CD4-positive, alpha-beta memory T cell (primary cell): Measurements from ENCODE around the gene PPFIA1. TPM values are rescaled to one million over a fixed set of nuclear protein-coding genes. Genes with fewer than 3 reads are reported as not detected.

Experiments
- CTCF ChIA-PET: fragments of 350-600 bp; sonication (Branson Sonifier 250); formaldehyde crosslinking; loops from one replicate; lab custom pipeline; 2021; ENCODE audit warnings: inconsistent platforms; ENCODE audit not compliant: partially characterized antibody; lab: Charles Lee
- POLR2A ChIA-PET: fragments of 350-600 bp; sonication (Branson Sonifier 250); formaldehyde crosslinking; loops from one replicate; lab custom pipeline; 2021; ENCODE audit not compliant: partially characterized antibody; lab: Charles Lee
- DNase-seq, 5 donors: peaks; one replicate each; pipeline versions ENCODE4 v3.0.0 to v3.0.0-alpha.2; 2020 to 2022; ENCODE audit warnings: mixed read lengths in 1 of 5
- H3K27ac ChIP-seq: one replicate; pipeline ENCODE4 v1.7.0; 2013; ENCODE audit warnings: low read depth, low read length
- H3K27me3 ChIP-seq: 2 replicates; pipeline ENCODE4 v1.7.0; 2013; ENCODE audit warnings: mild to moderate bottlenecking, low read length, moderate library complexity; ENCODE audit not compliant: insufficient read depth
- H3K36me3 ChIP-seq: 2 replicates; pipeline ENCODE4 v1.7.0; 2013; ENCODE audit warnings: mild to moderate bottlenecking, low read length, moderate library complexity; ENCODE audit not compliant: insufficient read depth
- H3K4me1 ChIP-seq: 2 replicates; pipeline ENCODE4 v1.7.0; 2013; ENCODE audit warnings: mild to moderate bottlenecking, low read length, moderate library complexity; ENCODE audit not compliant: insufficient read depth
- H3K4me3 ChIP-seq, 2 donors: one replicate each; pipeline ENCODE4 v1.7.0; 2013; ENCODE audit warnings: low read length in 2 of 2, mild to moderate bottlenecking in 1 of 2
- H3K9me3 ChIP-seq, 2 donors: one replicate each; pipeline ENCODE4 v1.7.0; 2013; ENCODE audit warnings: low read length in 2 of 2, control low read depth in 1 of 2; ENCODE audit not compliant: control insufficient read depth in 1 of 2
- H3K27ac Mint-ChIP-seq, 7 donors: one replicate each; pipeline ENCODE4 v1.8.0; 2020 to 2021; ENCODE audit warnings: mixed read lengths in 7 of 7, mild to moderate bottlenecking in 6 of 7, inconsistent platforms in 3 of 7, moderate library complexity in 3 of 7
- H3K27me3 Mint-ChIP-seq, 2 donors: one replicate each; pipeline ENCODE4 v1.8.0; 2020 to 2021; ENCODE audit warnings: mixed read lengths in 2 of 2
- H3K36me3 Mint-ChIP-seq, 2 donors: one replicate each; pipeline ENCODE4 v1.8.0; 2020 to 2021; ENCODE audit warnings: mixed read lengths in 2 of 2, inconsistent platforms in 1 of 2, mild to moderate bottlenecking in 1 of 2
- H3K4me1 Mint-ChIP-seq, 4 donors: one replicate each; pipeline ENCODE4 v1.8.0; 2020 to 2021; ENCODE audit warnings: mixed read lengths in 4 of 4, mild to moderate bottlenecking in 1 of 4
- H3K4me3 Mint-ChIP-seq, 8 donors: one replicate each; pipeline ENCODE4 v1.8.0; 2020 to 2021; ENCODE audit warnings: mixed read lengths in 8 of 8, mild to moderate bottlenecking in 7 of 8, moderate library complexity in 6 of 8, inconsistent platforms in 3 of 8
- H3K9me3 Mint-ChIP-seq, 8 donors: one replicate each; pipeline ENCODE4 v1.8.0; 2020 to 2021; ENCODE audit warnings: mixed read lengths in 8 of 8, mild to moderate bottlenecking in 5 of 8, inconsistent platforms in 3 of 8, moderate library complexity in 1 of 8
- intact Hi-C: fragments of 100-400 bp; cut with micrococcal nuclease; formaldehyde crosslinking; loops from one replicate; pipeline ENCODE4 v1.15.1; 2023
- polyA plus RNA-seq, 2 donors: library from polyadenylated mRNA; unstranded; fragments of 300-500 nt; fragmentation: Illumina TruSeq; gene quantifications; one replicate each; pipeline ENCODE4 v1.2.3, GENCODE V29; 2021
- total RNA-seq, 2 experiments: library from RNA; stranded (reverse); gene quantifications; one replicate each; pipeline ENCODE4 v1.2.3, GENCODE V29; 2021

The PPFIA1 gene
- total and polyA plus RNA-seq, 4 experiments from 2014 or later, result 4.3 to 54.8 (median 35.8) TPM

DNA sequence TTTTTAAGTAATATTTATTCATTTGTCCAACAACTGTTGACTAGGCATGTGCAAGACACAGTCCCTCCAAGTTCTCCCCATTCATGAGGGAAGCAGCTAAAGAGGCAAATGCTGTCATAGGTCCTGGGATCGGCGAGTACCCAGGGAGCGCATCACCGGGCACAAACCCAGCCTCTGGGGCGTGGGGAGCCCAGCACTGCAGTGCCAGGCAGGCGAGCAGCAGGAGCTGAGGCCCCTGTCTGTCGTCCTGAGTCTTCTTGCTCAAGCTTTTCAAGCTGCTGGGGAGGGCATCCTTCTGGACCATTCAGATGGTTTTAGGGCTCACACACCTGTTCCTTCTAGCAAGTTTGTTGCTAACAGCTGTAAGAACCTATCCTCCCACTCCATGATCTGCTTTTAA, 62.1 kb downstream of the PPFIA1 start:
- no peaks in the 10 kb centered on the region for H3K9me3 Mint-ChIP-seq
- Histone ChIP-seq H3K36me3 (peaks cover 64% of the 10 kb centered on the region), H3K4me1 (no peaks in the 10 kb centered on the region), H3K9me3 (no peaks in the 10 kb centered on the region), H3K27ac (no peak overlapping the region), H3K4me3 (no peak overlapping the region), H3K27me3 (no peaks in the 10 kb centered on the region)
- no peaks in the 10 kb centered on the region for H3K27me3 Mint-ChIP-seq
- no peak overlapping the region for H3K27ac Mint-ChIP-seq
- ChIA-PET POLR2A (no interaction called here), CTCF (no interaction called here)
- no peaks in the 10 kb centered on the region for H3K4me1 Mint-ChIP-seq
- peaks cover 70 to 77% of the 10 kb centered on the region in 2 donors for H3K36me3 Mint-ChIP-seq
- intact Hi-C loops, result no loop called here
- H3K4me3 Mint-ChIP-seq, result no peak overlapping the region
- DNase-seq, result no peak

DNA sequence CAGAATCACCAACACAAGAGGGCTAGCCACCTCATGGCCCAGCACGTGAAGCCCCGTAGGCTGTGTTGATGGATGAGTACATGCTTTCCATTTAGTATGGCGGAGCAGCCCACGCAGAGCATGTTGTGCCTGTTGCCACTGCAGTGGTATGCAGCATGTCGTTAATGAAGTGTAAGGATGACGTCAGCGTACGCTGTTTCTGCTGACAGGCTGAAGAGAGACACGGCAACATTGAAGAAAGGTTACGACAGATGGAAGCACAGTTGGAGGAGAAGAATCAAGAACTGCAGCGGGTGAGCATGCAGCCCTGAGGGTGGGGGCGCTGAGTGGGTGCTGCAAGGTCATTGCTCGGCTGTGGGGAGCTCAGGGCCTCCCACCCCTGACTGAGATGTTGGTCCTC, 62.8 kb downstream of the PPFIA1 start:
- intact Hi-C loops, result no loop called here
- peak overlapping the region in 1 of 8 donors; percentile 21 for H3K4me3 Mint-ChIP-seq
- H3K27me3 Mint-ChIP-seq, result no peaks in the 10 kb centered on the region
- Histone ChIP-seq H3K9me3 (no peaks in the 10 kb centered on the region), H3K4me3 (no peak overlapping the region), H3K27ac (no peak overlapping the region), H3K27me3 (no peaks in the 10 kb centered on the region), H3K36me3 (peaks cover 70% of the 10 kb centered on the region), H3K4me1 (no peaks in the 10 kb centered on the region)
- CTCF ChIA-PET, result no interaction called here
- POLR2A ChIA-PET, result no interaction called here
- H3K27ac Mint-ChIP-seq, result no peak overlapping the region
- H3K4me1 Mint-ChIP-seq, result no peaks in the 10 kb centered on the region
- H3K9me3 Mint-ChIP-seq, result no peaks in the 10 kb centered on the region
- H3K36me3 Mint-ChIP-seq, result peaks cover 69 to 79% of the 10 kb centered on the region in 2 donors
- no peak for DNase-seq

DNA sequence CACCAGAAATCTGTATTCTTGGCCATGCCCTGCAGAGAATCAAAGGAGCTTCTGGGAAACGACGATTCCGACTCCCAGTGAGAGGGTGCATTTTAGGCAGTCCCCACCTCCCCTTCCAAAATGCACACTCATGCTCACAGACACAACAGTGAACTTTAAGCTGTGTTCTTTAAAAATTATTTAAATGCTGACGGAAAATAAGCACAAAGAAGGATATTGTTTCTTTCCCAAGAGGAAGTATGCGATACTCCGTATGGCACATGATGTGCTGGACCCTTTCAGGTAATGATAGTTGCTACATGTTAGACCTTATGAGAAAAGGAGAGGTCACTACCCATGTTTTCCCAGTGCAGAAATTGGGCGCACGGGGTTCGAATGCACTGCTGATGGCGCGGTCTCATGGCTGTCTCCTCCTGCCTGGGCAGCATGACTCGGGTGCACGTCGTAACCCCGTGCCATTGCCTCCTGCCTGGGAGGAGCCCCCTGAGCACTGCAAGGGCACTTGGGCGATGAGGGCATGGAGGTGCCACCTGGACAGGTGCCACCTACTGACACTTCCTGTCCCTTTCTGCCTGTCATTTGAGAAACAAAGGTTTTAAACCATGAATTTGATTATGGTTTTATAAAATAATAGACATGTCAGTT, 64.0 kb downstream of the PPFIA1 start:
- Histone ChIP-seq H3K27ac (no peak overlapping the region), H3K36me3 (peaks cover 79% of the 10 kb centered on the region), H3K4me3 (no peak overlapping the region), H3K27me3 (no peaks in the 10 kb centered on the region), H3K9me3 (no peaks in the 10 kb centered on the region), H3K4me1 (no peaks in the 10 kb centered on the region)
- peaks cover 72 to 81% of the 10 kb centered on the region in 2 donors for H3K36me3 Mint-ChIP-seq
- no peak overlapping the region for H3K4me3 Mint-ChIP-seq
- CTCF ChIA-PET, result no interaction called here
- no peaks in the 10 kb centered on the region for H3K27me3 Mint-ChIP-seq
- no peak for DNase-seq
- H3K4me1 Mint-ChIP-seq, result no peaks in the 10 kb centered on the region
- intact Hi-C loops, result no loop called here
- H3K27ac Mint-ChIP-seq, result peak overlapping the region in 1 of 7 donors; percentile 23
- no peaks in the 10 kb centered on the region for H3K9me3 Mint-ChIP-seq
- POLR2A ChIA-PET, result no interaction called here

DNA sequence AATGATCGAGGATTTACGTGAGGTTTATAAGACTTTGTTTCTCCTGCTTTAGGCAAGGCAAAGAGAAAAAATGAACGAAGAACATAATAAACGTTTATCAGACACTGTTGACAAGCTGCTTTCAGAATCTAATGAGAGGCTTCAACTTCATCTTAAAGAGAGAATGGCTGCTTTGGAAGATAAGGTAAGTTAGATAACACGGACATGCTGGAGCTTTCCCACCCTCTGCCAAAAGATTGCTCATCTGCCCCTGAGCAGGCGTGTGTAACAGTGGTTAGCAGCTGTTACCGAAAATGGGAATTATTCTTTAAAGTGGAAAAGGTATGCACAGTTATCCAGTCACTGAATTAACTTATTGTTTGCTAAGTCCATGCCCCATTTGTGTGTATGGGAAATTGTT, 65.0 kb downstream of the PPFIA1 start:
- H3K4me3 ChIP-seq, result no peak overlapping the region
- Mint-ChIP-seq H3K36me3 (peaks cover 65 to 77% of the 10 kb centered on the region in 2 donors), H3K27ac (no peak overlapping the region), H3K4me3 (no peak overlapping the region), H3K27me3 (no peaks in the 10 kb centered on the region), H3K4me1 (no peaks in the 10 kb centered on the region), H3K9me3 (no peaks in the 10 kb centered on the region)
- no peak for DNase-seq
- H3K27ac ChIP-seq, result no peak overlapping the region
- H3K4me1 ChIP-seq, result no peaks in the 10 kb centered on the region
- intact Hi-C loops, result no loop called here
- ChIA-PET CTCF (no interaction called here), POLR2A (no interaction called here)
- H3K36me3 ChIP-seq, result peaks cover 69% of the 10 kb centered on the region
- no peaks in the 10 kb centered on the region for H3K9me3 ChIP-seq
- H3K27me3 ChIP-seq, result no peaks in the 10 kb centered on the region

DNA sequence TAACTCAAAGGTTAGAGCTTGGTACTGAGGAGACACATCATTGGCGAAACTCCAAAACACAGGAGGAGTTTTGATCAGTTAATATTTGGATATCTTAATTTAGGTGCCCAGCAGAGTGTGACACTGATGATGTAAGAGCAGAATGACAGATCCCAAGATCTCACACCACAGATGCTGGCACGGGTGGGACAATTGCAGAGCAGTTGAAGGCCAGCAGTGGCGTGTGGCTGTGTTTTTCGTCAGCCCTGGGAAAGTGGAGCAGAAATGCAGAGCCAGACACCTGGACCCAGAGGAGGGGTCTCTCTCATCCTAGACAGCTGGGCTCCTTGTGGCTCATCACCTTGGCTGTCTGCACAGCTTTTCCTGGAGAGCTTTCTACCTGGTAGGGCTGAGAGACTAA, 68.1 kb downstream of the PPFIA1 start:
- peaks cover 66 to 78% of the 10 kb centered on the region in 2 donors for H3K36me3 Mint-ChIP-seq
- no peaks in the 10 kb centered on the region for H3K4me1 Mint-ChIP-seq
- H3K9me3 Mint-ChIP-seq, result no peaks in the 10 kb centered on the region
- H3K4me3 Mint-ChIP-seq, result no peak overlapping the region
- no peak for DNase-seq
- ChIA-PET POLR2A (no interaction called here), CTCF (no interaction called here)
- Histone ChIP-seq H3K4me1 (no peaks in the 10 kb centered on the region), H3K27me3 (no peaks in the 10 kb centered on the region), H3K9me3 (no peaks in the 10 kb centered on the region), H3K36me3 (peaks cover 61% of the 10 kb centered on the region), H3K27ac (no peak overlapping the region), H3K4me3 (no peak overlapping the region)
- intact Hi-C loops, result no loop called here
- no peak overlapping the region for H3K27ac Mint-ChIP-seq
- no peaks in the 10 kb centered on the region for H3K27me3 Mint-ChIP-seq

DNA sequence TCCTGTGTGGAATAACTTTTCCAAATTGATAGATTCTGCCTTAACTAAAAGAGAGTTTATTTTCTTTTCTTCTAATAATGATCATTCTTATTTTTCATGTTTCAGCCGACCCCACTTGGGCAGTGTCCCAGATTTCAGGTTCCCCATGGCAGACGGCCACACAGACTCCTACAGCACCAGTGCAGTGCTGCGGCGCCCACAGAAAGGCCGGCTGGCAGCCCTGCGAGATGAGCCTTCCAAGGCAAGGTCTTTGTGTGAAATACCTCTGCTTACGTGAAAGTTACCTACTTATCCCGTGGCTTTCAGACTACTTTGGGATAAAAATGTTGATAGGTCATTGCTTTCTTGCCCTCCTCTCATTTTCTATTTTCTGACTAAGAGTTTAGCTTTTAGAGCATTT, 68.6 kb downstream of the PPFIA1 start:
- H3K27me3 Mint-ChIP-seq, result no peaks in the 10 kb centered on the region
- H3K9me3 ChIP-seq, result no peaks in the 10 kb centered on the region
- intact Hi-C loops, result no loop called here
- no peaks in the 10 kb centered on the region for H3K9me3 Mint-ChIP-seq
- no peak overlapping the region for H3K27ac ChIP-seq
- H3K4me3 ChIP-seq, result no peak overlapping the region
- H3K4me1 Mint-ChIP-seq, result no peaks in the 10 kb centered on the region
- no peak for DNase-seq
- peaks cover 64 to 77% of the 10 kb centered on the region in 2 donors for H3K36me3 Mint-ChIP-seq
- POLR2A ChIA-PET, result no interaction called here
- H3K4me3 Mint-ChIP-seq, result no peak overlapping the region
- H3K27me3 ChIP-seq, result no peaks in the 10 kb centered on the region
- CTCF ChIA-PET, result no interaction called here
- H3K27ac Mint-ChIP-seq, result no peak overlapping the region
- peaks cover 61% of the 10 kb centered on the region for H3K36me3 ChIP-seq
- H3K4me1 ChIP-seq, result no peaks in the 10 kb centered on the region

DNA sequence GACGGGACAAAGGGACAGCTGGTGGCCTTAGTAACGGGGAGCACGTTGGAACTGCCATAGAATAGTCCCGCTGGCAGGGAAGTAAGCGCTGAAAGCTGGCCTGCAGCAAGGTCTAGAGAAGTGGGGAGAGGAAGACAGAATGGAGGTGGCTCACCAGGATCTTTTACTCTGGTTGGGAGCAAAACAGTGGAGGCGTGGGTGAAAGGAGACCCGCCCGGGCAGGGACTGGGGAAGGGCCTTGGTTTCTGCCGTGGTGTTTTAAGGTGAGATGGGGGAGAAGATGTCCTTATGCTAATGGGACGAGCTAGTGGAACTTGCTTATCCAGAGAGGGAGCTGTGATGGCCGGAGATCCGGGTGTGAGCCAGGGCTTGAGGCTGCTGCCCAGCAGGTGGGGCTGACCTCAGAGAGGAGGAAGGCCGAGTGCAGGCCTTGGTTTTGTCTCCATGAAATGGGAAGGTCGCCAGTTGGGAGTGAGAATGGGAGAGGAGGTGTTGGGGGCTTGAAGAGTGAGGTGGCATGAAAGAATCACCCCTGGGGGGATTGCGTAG, 71.5 kb downstream of the PPFIA1 start:
- no peaks in the 10 kb centered on the region for H3K4me1 Mint-ChIP-seq
- no peak overlapping the region for H3K27ac ChIP-seq
- no peaks in the 10 kb centered on the region for H3K27me3 Mint-ChIP-seq
- DNase-seq, result no peak
- ChIA-PET CTCF (no interaction called here), POLR2A (no interaction called here)
- H3K4me1 ChIP-seq, result no peaks in the 10 kb centered on the region
- H3K4me3 Mint-ChIP-seq, result no peak overlapping the region
- intact Hi-C loops, result no loop called here
- H3K27ac Mint-ChIP-seq, result peak overlapping the region in 1 of 7 donors; percentile 48
- H3K27me3 ChIP-seq, result no peaks in the 10 kb centered on the region
- peaks cover 58 to 74% of the 10 kb centered on the region in 2 donors for H3K36me3 Mint-ChIP-seq
- no peak overlapping the region for H3K4me3 ChIP-seq
- H3K9me3 Mint-ChIP-seq, result no peaks in the 10 kb centered on the region
- no peaks in the 10 kb centered on the region for H3K9me3 ChIP-seq
- H3K36me3 ChIP-seq, result peaks cover 48% of the 10 kb centered on the region
